ENCODE data around the gene ADAMTS15. TPM values are rescaled to one million over a fixed set of nuclear protein-coding genes. Genes with fewer than 3 reads are reported as not detected.

The ADAMTS15 gene
- total and polyA plus RNA-seq, 2 of the 4 experiments (the other 2 are of a cell fraction), result 3.0 to 5.0 TPM

- H3K4me1 ChIP-seq (ENCODE audit: control insufficient read depth, insufficient read depth, low read length), result peaks cover 5% of the 10 kb centered on the region
- no peak overlapping the region for H3K14ac ChIP-seq (replicated peaks; ENCODE audit: low read depth, low read length)
- H4K91ac ChIP-seq (ENCODE audit: insufficient read depth, low read depth, low read length), result no peak overlapping the region; the same call in 1 of the 2 replicates
- H2AFZ ChIP-seq (replicated peaks; ENCODE audit: low read length, poor library complexity), result no peak overlapping the region
- H3K18ac ChIP-seq (ENCODE audit: low read depth, low read length), result no peak overlapping the region
- no TSS peak for BruUV-seq (replicated peaks)
- H3K79me1 ChIP-seq (ENCODE audit: low read depth in 1 of 2, low read length in 2 of 2), result no peaks in the 10 kb centered on the region
- no peak overlapping the region for H3K27ac ChIP-seq (ENCODE audit: insufficient read depth, low read length)
- H2BK15ac ChIP-seq (ENCODE audit: low read depth, low read length), result peak overlapping the region; percentile 68; the same call in 1 of the 3 replicates
- no CpG with 5 or more reads among the region's 6 CpGs for WGBS, 2 experiments (ENCODE audit: extremely low coverage in 2 of 2, insufficient read length in 1 of 2)
- H3K27me3 ChIP-seq (ENCODE audit: control insufficient read depth, insufficient read depth, low read length), result no peaks in the 10 kb centered on the region
- H3K4ac ChIP-seq (ENCODE audit: low read depth, low read length), result no peak overlapping the region
- no peak overlapping the region for H3K9ac ChIP-seq (ENCODE audit: low read depth, low read length)
- H2AK5ac ChIP-seq (ENCODE audit: low read depth, low read length), result 0 out of 2 replicates have a peak overlapping the region, but pooled peaks have one; percentile 43
- H3K56ac ChIP-seq (ENCODE audit: extremely low read depth, insufficient read depth, low read length), result no peak overlapping the region
- no peak overlapping the region for H2BK5ac ChIP-seq (ENCODE audit: low read depth, low read length, poor library complexity, severe bottlenecking)
- H2BK20ac ChIP-seq (ENCODE audit: low read depth, low read length), result no peak overlapping the region
- ChIA-PET CTCF (interaction anchor here (1.0 kb wide), 1 partner anchor 423 kb away, joined by 3 read pairs; no protein-coding TSS in a partner anchor), POLR2A (ENCODE audit: unreplicated experiment) (no interaction called here)
- H4K20me1 ChIP-seq (ENCODE audit: insufficient read depth, low read length), result no peaks in the 10 kb centered on the region
- DNase-seq (no peak), ATAC-seq (ENCODE audit: low read depth) (no peak)
- TF ChIP-seq BHLHE40 (IDR thresholded peaks at IDR 0.05; ENCODE audit: low read depth, low read length), result no peak
- no peak for TF ChIP-seq CHD1 (IDR thresholded peaks at IDR 0.05; ENCODE audit: low read depth, low read length)
- TF ChIP-seq CEBPB (IDR thresholded peaks at IDR 0.05; ENCODE audit: low read depth, low read length), result no peak
- TF ChIP-seq SMC3 (IDR thresholded peaks at IDR 0.05; ENCODE audit: low read depth, low read length), result no peak
- no peak for TF ChIP-seq CTCF (conservative IDR thresholded peaks at IDR 0.05; ENCODE audit: low read depth, low read length)
- no peak for TF ChIP-seq USF2 (IDR thresholded peaks at IDR 0.05; ENCODE audit: low read depth, low read length)
- no peak for TF ChIP-seq RAD21 (IDR thresholded peaks at IDR 0.05; ENCODE audit: low read length)
- no peak for TF ChIP-seq MXI1 (IDR thresholded peaks at IDR 0.05; ENCODE audit: borderline replicate concordance, low read depth, low read length)
- TF ChIP-seq NFE2L2 (IDR thresholded peaks at IDR 0.05; ENCODE audit: low read depth, low read length), result no peak
- TF ChIP-seq MAZ (IDR thresholded peaks at IDR 0.05; ENCODE audit: borderline replicate concordance, low read depth, low read length), result no peak
- no peak for TF ChIP-seq RCOR1 (IDR thresholded peaks at IDR 0.05; ENCODE audit: insufficient replicate concordance, low read length)
- TF ChIP-seq FOS (IDR thresholded peaks at IDR 0.05; ENCODE audit: low read depth, low read length), result no peak
- no peak for TF ChIP-seq RFX5 (IDR thresholded peaks at IDR 0.05; ENCODE audit: low read depth, low read length)
- no peak overlapping the region for H2AK9ac ChIP-seq (replicated peaks; ENCODE audit: low read depth, low read length, poor library complexity)
- H3K36me3 ChIP-seq (ENCODE audit: control insufficient read depth, insufficient read depth, low read length), result no peaks in the 10 kb centered on the region
- in situ Hi-C loops (cut with MboI; ENCODE audit: low sequenced_read_pairs) (loop anchor here (5.0 to 10.0 kb wide), 2 partner anchors 395 to 412 kb away; no protein-coding TSS in a partner anchor), intact Hi-C loops (cut with micrococcal nuclease) (loop anchor here (10.0 kb wide), 1 partner anchor 775 kb away; no protein-coding TSS in a partner anchor), dilution Hi-C loops (cut with HindIII; ENCODE audit: low sequenced_read_pairs, unreplicated experiment) (loop anchor here (25.0 kb wide), 1 partner anchor 422 kb away; no protein-coding TSS in a partner anchor)
- H3K4me2 ChIP-seq (ENCODE audit: low read depth, low read length), result no peak overlapping the region
- H4K8ac ChIP-seq (ENCODE audit: low read depth in 2 of 2, low read length in 2 of 2), result no peak overlapping the region
- H3K9me1 ChIP-seq (ENCODE audit: insufficient read depth, low read length), result 0 out of 2 replicates have a peak, but pooled peaks cover 3% of the 10 kb centered on the region
- no peak overlapping the region for H4K5ac ChIP-seq (ENCODE audit: low read depth, low read length)
- H3K23ac ChIP-seq (ENCODE audit: low read depth, low read length), result no peak overlapping the region
- no peak overlapping the region for H3K4me3 ChIP-seq (ENCODE audit: insufficient read depth, low read depth, low read length)
- H2BK120ac ChIP-seq (ENCODE audit: low read depth, low read length), result no peak overlapping the region
- H3K9me3 ChIP-seq (ENCODE audit: control insufficient read depth, insufficient read depth, low read length), result peaks cover 3% of the 10 kb centered on the region; the same call in 1 of the 2 replicates
Measured at GRCh38 chr11:130439876-130440275, 8.6 kb upstream of the ADAMTS15 start.

Data from IMR-90 (cell line).